Progenitor cell of endocrine pancreas (in vitro differentiated cells): ENCODE measurements around the gene HBZ. TPM values are rescaled to one million over a fixed set of nuclear protein-coding genes. Genes with fewer than 3 reads are reported as not detected.
A peak's percentile ranks its signal among the peaks of the same experiment; 100 is the strongest.

Experiments
- DNase-seq: peaks from one replicate; pipeline ENCODE4 v3.0.0; 2021; ENCODE audit warnings: low spot score; ENCODE audit not compliant: unreplicated experiment
- H3K27ac Mint-ChIP-seq: 2 replicates; pipeline ENCODE4 v1.8.0; 2021; ENCODE audit warnings: mild to moderate bottlenecking, moderate library complexity, mixed read lengths
- H3K27me3 Mint-ChIP-seq: 2 replicates; pipeline ENCODE4 v1.8.0; 2021; ENCODE audit warnings: mixed read lengths
- H3K36me3 Mint-ChIP-seq: 2 replicates; pipeline ENCODE4 v1.8.0; 2022; ENCODE audit warnings: mixed read lengths; ENCODE audit not compliant: insufficient read depth
- H3K4me1 Mint-ChIP-seq: 2 replicates; pipeline ENCODE4 v1.8.0; 2021; ENCODE audit warnings: low read depth, mixed read lengths
- H3K4me3 Mint-ChIP-seq: 2 replicates; pipeline ENCODE4 v1.8.0; 2021; ENCODE audit warnings: low read depth, mild to moderate bottlenecking, moderate library complexity, mixed read lengths
- H3K9me3 Mint-ChIP-seq: 2 replicates; pipeline ENCODE4 v1.8.0; 2021; ENCODE audit warnings: low read depth, mixed read lengths
- long read RNA-seq: library from polyadenylated mRNA; unstranded; transcript quantifications from one replicate; pipeline ENCODE4 v2.0.0, GENCODE V29; 2020
- total RNA-seq: library from RNA; stranded (reverse); gene quantifications from 2 replicates; pipeline ENCODE4 v1.2.1, GENCODE V29; 2021
- TF ChIP-seq, protein P1 (sequence below): fragments of 200-600 bp; sonication (generic); IDR thresholded peaks from one replicate; pipeline ENCODE4 v1.5.0; 2021; ENCODE audit warnings: antibody characterized with exemption, mild to moderate bottlenecking; ENCODE audit not compliant: unreplicated experiment

Gene HBZ
- not detected in 2 replicates for total RNA-seq
- long read RNA-seq = 0 reads

GRCh38 chr16:152141-153128 lies at the start of gene HBZ:
Gene HBZ, plus strand, starts transcription at chr16:152644. Its CDS starts 266 bp downstream, at chr16:152910.
- Mint-ChIP-seq H3K27ac (no peak within 1 kb of the TSS), H3K9me3 (no peaks in the 10 kb centered on the region), H3K4me1 (peaks cover 3% of the 10 kb centered on the region), H3K4me3 (no peak within 1 kb of the TSS), H3K36me3 (no peaks in the 10 kb centered on the region), H3K27me3 (peaks cover 61% of the 10 kb centered on the region)
- DNase-seq = no peak
- TF ChIP-seq, protein P1, sequence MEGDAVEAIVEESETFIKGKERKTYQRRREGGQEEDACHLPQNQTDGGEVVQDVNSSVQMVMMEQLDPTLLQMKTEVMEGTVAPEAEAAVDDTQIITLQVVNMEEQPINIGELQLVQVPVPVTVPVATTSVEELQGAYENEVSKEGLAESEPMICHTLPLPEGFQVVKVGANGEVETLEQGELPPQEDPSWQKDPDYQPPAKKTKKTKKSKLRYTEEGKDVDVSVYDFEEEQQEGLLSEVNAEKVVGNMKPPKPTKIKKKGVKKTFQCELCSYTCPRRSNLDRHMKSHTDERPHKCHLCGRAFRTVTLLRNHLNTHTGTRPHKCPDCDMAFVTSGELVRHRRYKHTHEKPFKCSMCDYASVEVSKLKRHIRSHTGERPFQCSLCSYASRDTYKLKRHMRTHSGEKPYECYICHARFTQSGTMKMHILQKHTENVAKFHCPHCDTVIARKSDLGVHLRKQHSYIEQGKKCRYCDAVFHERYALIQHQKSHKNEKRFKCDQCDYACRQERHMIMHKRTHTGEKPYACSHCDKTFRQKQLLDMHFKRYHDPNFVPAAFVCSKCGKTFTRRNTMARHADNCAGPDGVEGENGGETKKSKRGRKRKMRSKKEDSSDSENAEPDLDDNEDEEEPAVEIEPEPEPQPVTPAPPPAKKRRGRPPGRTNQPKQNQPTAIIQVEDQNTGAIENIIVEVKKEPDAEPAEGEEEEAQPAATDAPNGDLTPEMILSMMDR = no peak

- H3K27me3 Mint-ChIP-seq = no peaks in the 10 kb centered on the region
- H3K27ac Mint-ChIP-seq = no peak overlapping the region
- H3K36me3 Mint-ChIP-seq = peaks cover 3% of the 10 kb centered on the region
- no peaks in the 10 kb centered on the region for H3K9me3 Mint-ChIP-seq
- no peak overlapping the region for H3K4me3 Mint-ChIP-seq
- TF ChIP-seq, protein P1 = no peak
- peaks cover 2% of the 10 kb centered on the region for H3K4me1 Mint-ChIP-seq
- DNase-seq = no peak
These were observed 48.1 kb upstream of the HBZ start for GRCh38 chr16:104355-104754.

DNA sequence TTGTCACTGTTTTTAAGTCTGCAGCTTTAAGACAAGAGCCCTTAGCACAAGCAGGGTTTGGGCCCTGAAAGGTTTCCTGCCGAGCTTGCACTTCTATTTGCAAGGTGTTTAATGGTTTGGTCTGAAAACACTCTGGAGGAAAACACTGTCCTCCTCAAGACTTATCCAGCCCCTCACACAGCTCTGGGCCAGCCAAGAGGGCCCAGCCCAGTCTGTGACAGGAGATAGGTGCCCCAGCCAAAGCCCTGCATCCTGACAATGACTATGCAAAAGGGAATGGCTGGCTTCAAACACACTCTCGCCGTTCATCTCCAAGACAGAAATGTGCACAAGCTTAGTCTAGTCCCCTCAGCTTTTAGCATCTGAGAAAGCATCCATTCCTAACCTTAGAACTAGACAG lies 47.5 kb upstream of the HBZ start:
- peaks cover 2% of the 10 kb centered on the region for H3K4me1 Mint-ChIP-seq
- no peaks in the 10 kb centered on the region for H3K27me3 Mint-ChIP-seq
- peaks cover 6% of the 10 kb centered on the region for H3K36me3 Mint-ChIP-seq
- no peak overlapping the region for H3K27ac Mint-ChIP-seq
- H3K4me3 Mint-ChIP-seq = no peak overlapping the region
- no peak for DNase-seq
- TF ChIP-seq, protein P1 = no peak
- no peaks in the 10 kb centered on the region for H3K9me3 Mint-ChIP-seq

GRCh38 chr16:105521-105920 lies 46.9 kb upstream of the HBZ start:
- H3K27me3 Mint-ChIP-seq = no peaks in the 10 kb centered on the region
- H3K9me3 Mint-ChIP-seq = no peaks in the 10 kb centered on the region

GRCh38 chr16:106623-107324 lies 45.7 kb upstream of the HBZ start:
- Mint-ChIP-seq H3K4me3 (no peak overlapping the region), H3K27ac (no peak overlapping the region), H3K36me3 (peaks cover 8% of the 10 kb centered on the region), H3K27me3 (no peaks in the 10 kb centered on the region), H3K4me1 (peaks cover 2% of the 10 kb centered on the region), H3K9me3 (no peaks in the 10 kb centered on the region)
- DNase-seq = no peak
- TF ChIP-seq, protein P1 = peak; percentile 81

More at GRCh38 chr16:105521-105920, 46.9 kb upstream of the HBZ start:
- H3K4me3 Mint-ChIP-seq = no peak overlapping the region
- TF ChIP-seq, protein P1 = no peak
- H3K27ac Mint-ChIP-seq = no peak overlapping the region
- H3K36me3 Mint-ChIP-seq = peaks cover 6% of the 10 kb centered on the region
- no peak for DNase-seq
- H3K4me1 Mint-ChIP-seq = peaks cover 2% of the 10 kb centered on the region
